Activated T-cell treated with anti-CD3 and anti-CD28 coated beads, Interleukin-2, amount 50 U/mL, for 4 hours (primary cell): ENCODE data around the gene MYOCD. TPM values are rescaled to one million over a fixed set of nuclear protein-coding genes. Genes with fewer than 3 reads are reported as not detected.

Experiments used
- ATAC-seq, 2 donors: fragments of 200-7000 bp; cut with Tn5 transposase; one replicate each; pipeline ENCODE4 v1.10.0; 2021
- DNase-seq: peaks from one replicate; pipeline ENCODE4 v3.0.0-alpha.2; 2020
- H3K27me3 Mint-ChIP-seq: one replicate; pipeline ENCODE4 v1.8.0; 2021; ENCODE audit warnings: low read depth, mixed read lengths
- H3K36me3 Mint-ChIP-seq: one replicate; pipeline ENCODE4 v1.8.0; 2022; ENCODE audit warnings: mixed read lengths; ENCODE audit not compliant: insufficient read depth
- H3K4me1 Mint-ChIP-seq: one replicate; pipeline ENCODE4 v1.8.0; 2021; ENCODE audit warnings: low read depth, mixed read lengths
- H3K4me3 Mint-ChIP-seq: one replicate; pipeline ENCODE4 v1.8.0; 2021; ENCODE audit warnings: mild to moderate bottlenecking, moderate library complexity, mixed read lengths
- H3K9me3 Mint-ChIP-seq: one replicate; pipeline ENCODE4 v1.8.0; 2021; ENCODE audit warnings: mixed read lengths
- total RNA-seq, 3 donors: library from RNA; stranded (reverse); gene quantifications; one replicate each; pipeline ENCODE4 v1.2.1, GENCODE V29; 2021

Gene MYOCD, protein sequence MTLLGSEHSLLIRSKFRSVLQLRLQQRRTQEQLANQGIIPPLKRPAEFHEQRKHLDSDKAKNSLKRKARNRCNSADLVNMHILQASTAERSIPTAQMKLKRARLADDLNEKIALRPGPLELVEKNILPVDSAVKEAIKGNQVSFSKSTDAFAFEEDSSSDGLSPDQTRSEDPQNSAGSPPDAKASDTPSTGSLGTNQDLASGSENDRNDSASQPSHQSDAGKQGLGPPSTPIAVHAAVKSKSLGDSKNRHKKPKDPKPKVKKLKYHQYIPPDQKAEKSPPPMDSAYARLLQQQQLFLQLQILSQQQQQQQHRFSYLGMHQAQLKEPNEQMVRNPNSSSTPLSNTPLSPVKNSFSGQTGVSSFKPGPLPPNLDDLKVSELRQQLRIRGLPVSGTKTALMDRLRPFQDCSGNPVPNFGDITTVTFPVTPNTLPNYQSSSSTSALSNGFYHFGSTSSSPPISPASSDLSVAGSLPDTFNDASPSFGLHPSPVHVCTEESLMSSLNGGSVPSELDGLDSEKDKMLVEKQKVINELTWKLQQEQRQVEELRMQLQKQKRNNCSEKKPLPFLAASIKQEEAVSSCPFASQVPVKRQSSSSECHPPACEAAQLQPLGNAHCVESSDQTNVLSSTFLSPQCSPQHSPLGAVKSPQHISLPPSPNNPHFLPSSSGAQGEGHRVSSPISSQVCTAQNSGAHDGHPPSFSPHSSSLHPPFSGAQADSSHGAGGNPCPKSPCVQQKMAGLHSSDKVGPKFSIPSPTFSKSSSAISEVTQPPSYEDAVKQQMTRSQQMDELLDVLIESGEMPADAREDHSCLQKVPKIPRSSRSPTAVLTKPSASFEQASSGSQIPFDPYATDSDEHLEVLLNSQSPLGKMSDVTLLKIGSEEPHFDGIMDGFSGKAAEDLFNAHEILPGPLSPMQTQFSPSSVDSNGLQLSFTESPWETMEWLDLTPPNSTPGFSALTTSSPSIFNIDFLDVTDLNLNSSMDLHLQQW
- total RNA-seq = under 1 TPM in 1 of 3 donors, not detected in 2; 0.03 TPM

DNA sequence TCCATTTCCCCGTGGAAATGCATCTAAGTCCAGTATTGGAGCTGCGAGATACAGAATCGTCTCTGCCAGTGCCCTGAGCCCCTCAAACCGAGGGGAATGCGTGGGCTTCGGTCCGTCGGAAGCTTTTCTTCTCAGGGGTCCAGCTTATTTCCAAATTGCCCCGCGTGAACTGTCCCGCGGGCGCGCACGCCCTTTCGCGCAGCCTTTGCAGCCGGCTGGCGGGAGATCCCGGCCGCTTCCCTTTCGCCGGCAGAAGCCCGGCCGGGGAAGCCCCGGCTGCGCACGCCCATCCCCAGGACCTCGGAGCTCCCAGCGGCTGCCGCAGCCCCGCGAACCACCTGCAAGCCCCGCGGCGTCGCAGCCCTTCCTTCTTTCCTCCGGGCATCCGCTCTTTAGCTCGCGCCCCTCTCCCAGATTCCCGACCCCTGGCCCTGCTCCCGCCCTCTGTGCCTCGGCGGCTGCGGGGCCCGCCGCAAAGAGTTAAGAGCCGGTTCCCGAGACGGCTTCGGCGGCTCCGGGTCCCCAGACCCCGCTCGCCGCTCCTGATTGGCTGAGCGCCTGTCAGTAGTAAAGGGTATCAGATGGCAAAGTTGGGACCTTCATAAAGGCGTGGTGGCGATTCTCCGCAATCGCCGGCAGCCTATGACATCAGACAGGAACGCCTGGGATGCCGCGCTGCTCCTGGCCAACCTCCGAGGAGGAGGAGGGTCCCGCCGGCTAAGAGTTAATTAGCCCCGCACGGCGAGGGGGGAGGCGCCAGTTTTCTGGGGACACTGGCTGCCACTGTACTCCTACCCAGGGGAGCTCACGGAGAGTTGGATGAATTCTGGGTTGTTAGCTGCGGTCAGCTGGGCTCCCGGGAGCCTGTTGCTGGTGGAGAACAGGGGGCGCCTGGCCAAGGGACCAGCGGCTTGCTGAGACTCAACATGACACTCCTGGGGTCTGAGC, at the start of gene MYOCD:
Gene MYOCD, plus strand, starts transcription at position 628 of the 948 bp plus-strand sequence. Its CDS starts 299 bp downstream, at position 927.
- peaks cover 59% of the 10 kb centered on the region for H3K27me3 Mint-ChIP-seq
- no peak for DNase-seq

DNA sequence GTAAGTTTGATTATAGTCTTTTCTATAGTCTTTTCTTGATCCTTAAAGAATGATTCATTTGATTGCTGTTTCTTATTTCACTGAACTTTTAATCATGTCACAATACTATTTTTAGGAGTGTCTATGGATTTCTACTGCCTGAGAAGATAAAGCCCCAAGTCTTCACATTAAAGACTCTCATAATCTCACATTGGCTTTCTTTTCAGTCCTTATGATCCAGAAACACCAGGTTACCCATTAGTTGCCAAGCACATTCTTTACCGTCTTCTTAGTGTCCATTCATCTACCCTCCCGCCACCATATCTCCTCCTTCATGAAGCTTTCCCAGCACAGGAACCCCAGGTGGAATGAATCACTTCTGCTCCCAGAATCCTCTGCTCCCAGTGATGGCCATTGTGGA, 49.5 kb upstream of the MYOCD start:
- no peaks in the 10 kb centered on the region for H3K27me3 Mint-ChIP-seq
- H3K4me1 Mint-ChIP-seq = no peaks in the 10 kb centered on the region
- H3K9me3 Mint-ChIP-seq = no peaks in the 10 kb centered on the region
- H3K4me3 Mint-ChIP-seq = no peak overlapping the region
- no peak for ATAC-seq
- no peak for DNase-seq
- no peaks in the 10 kb centered on the region for H3K36me3 Mint-ChIP-seq

More for the DNA sequence above, at the start of gene MYOCD:
- Mint-ChIP-seq H3K4me1 (no peaks in the 10 kb centered on the region), H3K4me3 (no peak within 1 kb of the TSS), H3K36me3 (no peaks in the 10 kb centered on the region), H3K9me3 (no peaks in the 10 kb centered on the region)
- no peak for ATAC-seq

DNA sequence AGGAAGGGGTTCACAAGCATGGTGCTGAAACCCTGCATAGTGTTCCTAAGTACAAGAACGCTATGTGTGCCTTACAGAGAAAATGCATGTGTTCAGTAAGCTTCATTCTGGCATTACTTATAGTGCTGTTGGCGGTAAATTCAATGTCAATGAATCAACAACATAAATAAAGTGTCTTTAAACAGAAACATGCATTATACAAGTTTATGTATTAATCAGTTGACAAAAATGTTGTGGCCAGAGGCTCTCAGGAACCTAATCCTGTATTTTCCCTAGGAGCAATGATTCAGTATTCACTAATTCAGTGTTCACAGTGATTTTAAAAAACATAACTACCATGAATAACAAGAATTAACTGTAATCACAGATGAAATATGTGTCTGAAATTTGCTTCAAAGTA, 47.1 kb upstream of the MYOCD start:
- ATAC-seq = no peak
- no peaks in the 10 kb centered on the region for H3K36me3 Mint-ChIP-seq
- no peak for DNase-seq
- H3K4me3 Mint-ChIP-seq = no peak overlapping the region
- H3K9me3 Mint-ChIP-seq = no peaks in the 10 kb centered on the region
- no peaks in the 10 kb centered on the region for H3K27me3 Mint-ChIP-seq
- H3K4me1 Mint-ChIP-seq = no peaks in the 10 kb centered on the region

DNA sequence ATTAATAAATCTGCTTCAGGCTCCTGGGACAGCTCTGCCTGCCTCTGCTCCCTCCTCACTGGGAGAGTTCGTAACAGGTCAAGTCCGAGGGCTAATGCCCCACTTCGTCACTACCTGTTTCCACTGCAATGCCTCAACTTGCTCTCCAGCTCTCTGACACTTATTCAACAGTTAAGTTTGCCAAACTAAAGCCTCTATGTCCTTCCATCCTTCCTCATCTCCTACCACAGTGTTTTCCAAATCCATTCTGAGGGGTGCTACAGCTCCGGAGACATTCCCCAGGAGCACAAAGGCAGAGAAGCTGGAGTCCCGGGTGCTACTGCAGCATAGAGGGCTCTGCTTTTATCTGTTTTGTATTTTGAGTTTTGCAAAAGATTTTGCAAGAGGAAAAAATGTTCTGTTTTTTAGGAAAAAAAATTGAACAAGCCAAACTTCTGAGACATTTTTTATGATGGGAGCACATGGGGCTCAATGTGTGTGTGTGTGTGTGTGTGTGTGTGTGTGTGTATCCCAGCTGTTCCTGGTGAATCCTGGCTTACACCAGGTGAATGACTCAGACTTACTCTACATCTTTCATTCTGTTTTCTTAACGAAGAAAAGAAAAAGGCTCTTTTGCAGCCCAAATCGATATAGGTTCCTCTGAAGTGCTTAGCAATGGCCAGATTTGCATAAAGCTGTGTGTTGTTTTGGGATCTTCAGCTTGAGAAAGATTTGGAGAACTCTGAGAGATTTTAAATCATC, 46.1 kb upstream of the MYOCD start:
- Mint-ChIP-seq H3K9me3 (no peaks in the 10 kb centered on the region), H3K27me3 (no peaks in the 10 kb centered on the region), H3K4me1 (no peaks in the 10 kb centered on the region), H3K36me3 (no peaks in the 10 kb centered on the region), H3K4me3 (no peak overlapping the region)
- DNase-seq = no peak
- no peak for ATAC-seq

DNA sequence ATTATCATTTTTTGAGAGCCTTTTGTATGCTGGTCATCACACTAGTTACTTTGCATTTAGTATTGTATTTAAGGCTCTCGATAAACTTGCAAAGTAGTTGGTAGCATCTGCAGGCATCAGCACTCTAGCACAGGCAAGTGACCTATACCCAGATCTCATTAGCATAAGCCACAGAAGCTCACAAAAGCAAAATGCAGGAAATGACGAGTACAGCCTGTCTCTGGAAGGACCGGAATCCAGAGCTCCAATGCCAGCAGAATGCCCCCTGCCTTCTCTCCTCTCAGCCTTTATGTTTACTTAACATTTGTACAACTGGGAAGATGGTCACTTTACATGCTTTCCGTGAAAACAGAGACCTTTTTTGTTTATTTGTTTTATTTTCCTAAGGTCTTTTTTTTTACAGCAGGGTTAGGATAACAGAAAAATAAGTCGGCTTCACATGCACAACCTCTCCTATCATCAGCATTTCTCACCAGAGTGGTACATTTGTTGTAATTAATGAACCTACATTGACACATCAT, 45.4 kb upstream of the MYOCD start:
- Mint-ChIP-seq H3K27me3 (no peaks in the 10 kb centered on the region), H3K36me3 (no peaks in the 10 kb centered on the region)

DNA sequence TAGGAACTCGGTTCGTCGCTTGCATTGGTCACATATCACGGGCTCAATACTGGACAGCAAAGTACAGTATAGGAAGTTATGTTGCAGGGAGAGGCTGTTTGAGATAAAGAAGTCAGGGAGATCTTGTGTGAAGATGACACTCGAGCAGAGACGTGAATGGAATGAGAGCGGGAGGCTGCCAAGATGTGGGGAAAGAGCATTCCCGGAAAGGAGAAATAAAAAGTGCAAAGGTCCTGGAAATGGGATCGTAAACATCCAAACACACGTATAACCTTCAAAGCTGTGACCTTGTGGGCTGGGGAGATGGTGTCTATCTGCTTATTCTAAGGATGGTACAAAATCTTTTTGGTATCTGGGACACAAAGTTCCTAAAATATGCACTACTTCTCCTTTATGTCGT, 43.0 kb upstream of the MYOCD start:
- ATAC-seq (no peak), DNase-seq (no peak)
- Mint-ChIP-seq H3K27me3 (no peaks in the 10 kb centered on the region), H3K4me3 (no peak overlapping the region), H3K9me3 (no peaks in the 10 kb centered on the region), H3K4me1 (no peaks in the 10 kb centered on the region), H3K36me3 (no peaks in the 10 kb centered on the region)

More for the DNA sequence above, 45.4 kb upstream of the MYOCD start:
- no peak for DNase-seq
- H3K9me3 Mint-ChIP-seq = no peaks in the 10 kb centered on the region
- ATAC-seq = no peak
- H3K4me1 Mint-ChIP-seq = no peaks in the 10 kb centered on the region
- no peak overlapping the region for H3K4me3 Mint-ChIP-seq

DNA sequence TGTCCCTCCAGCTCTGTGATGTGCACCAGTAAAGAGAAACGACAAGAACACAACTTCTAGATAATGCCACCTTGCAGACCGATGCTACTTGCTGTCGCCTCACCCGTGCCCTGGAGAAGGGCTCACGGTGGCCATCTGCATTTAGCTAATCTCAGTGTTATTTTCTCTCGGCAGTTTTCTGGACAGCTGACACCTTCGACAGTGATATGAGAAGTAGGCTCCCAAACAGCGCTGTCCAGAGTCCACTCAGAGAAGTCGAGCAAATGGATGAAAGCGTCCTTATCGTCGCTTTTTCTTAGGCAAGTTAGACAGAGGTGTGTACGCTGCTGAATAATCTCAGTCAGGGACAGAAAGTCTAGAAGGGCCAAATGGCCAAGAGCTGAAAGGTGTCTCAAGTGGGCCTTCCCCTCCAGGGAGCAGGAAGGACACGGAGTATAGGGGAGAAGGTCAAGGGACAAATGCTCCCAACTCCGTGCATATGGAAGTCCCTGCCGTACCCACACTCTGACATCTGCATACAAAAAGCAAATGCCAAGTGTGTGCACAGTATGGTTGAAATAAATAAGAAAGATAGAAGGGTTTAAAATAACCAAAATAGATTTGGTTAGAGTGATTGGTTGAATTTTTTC, 42.4 kb upstream of the MYOCD start:
- Mint-ChIP-seq H3K4me3 (no peak overlapping the region), H3K4me1 (no peaks in the 10 kb centered on the region), H3K27me3 (no peaks in the 10 kb centered on the region), H3K9me3 (no peaks in the 10 kb centered on the region), H3K36me3 (no peaks in the 10 kb centered on the region)
- DNase-seq (no peak), ATAC-seq (no peak)

DNA sequence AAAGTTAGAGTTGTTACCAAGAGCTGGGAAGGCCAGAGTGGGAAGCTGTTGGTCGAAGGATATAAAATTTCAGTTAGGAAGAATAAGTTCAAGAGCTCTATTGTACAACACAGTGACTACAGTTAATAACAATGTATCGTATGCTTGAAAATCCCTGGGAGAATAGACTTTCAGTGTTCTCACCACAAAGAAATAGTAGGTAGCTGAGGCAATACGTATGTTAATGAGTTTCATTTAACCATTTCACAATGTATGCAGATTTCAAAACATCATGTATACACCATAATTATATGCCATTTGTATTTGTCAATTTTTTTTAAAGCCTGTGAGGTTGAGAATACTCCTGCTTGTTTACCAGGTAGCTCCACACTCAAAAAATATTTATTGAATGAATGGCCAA, 41.5 kb upstream of the MYOCD start:
- no peaks in the 10 kb centered on the region for H3K4me1 Mint-ChIP-seq
- no peaks in the 10 kb centered on the region for H3K36me3 Mint-ChIP-seq
- no peaks in the 10 kb centered on the region for H3K27me3 Mint-ChIP-seq
- no peak for DNase-seq
- no peaks in the 10 kb centered on the region for H3K9me3 Mint-ChIP-seq
- no peak for ATAC-seq
- no peak overlapping the region for H3K4me3 Mint-ChIP-seq

DNA sequence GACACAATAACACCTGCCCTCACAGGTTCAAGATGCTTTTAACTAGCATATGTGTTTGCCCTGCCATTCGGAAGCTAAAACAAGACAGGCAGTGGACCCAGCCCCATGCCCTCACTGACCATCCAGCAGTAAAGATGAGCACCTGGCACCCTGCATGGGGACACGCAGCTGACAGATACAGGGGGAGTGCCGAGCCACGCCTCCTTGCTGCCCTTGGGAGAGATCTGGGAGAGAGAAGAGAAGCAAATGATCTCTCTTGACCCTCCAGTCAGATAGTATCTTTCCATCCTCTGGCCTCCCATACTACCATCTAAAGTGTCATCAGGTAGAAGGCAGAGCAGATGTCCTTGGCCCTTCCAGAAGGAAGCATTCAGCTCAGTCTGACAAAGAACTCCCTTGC, 40.6 kb upstream of the MYOCD start:
- Mint-ChIP-seq H3K27me3 (no peaks in the 10 kb centered on the region), H3K9me3 (no peaks in the 10 kb centered on the region), H3K36me3 (no peaks in the 10 kb centered on the region), H3K4me3 (no peak overlapping the region), H3K4me1 (no peaks in the 10 kb centered on the region)
- DNase-seq (no peak), ATAC-seq (no peak)

DNA sequence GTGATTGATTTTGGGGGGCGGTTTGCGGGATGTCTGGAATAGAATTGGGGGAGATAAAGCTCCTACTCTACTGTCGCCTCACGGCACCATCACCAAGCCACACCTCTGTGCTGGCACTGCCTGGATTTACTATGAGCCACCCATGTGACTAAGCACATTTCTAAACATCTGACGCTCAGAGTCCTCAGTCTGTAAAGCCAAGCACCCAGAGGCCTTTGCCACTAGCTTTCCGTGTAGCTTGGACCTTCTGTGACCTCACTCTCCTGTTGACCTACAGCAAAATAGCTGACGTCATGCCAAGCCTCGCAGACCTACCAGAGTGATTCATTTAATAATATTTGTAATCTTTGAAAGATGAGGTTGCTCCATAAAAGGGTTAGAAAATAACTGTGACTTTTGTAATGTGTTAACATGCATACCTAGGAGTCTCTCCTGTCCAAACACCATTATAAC, 38.5 kb upstream of the MYOCD start:
- H3K36me3 Mint-ChIP-seq = no peaks in the 10 kb centered on the region
- no peak overlapping the region for H3K4me3 Mint-ChIP-seq
- H3K4me1 Mint-ChIP-seq = no peaks in the 10 kb centered on the region
- no peak for DNase-seq
- no peaks in the 10 kb centered on the region for H3K9me3 Mint-ChIP-seq
- ATAC-seq = no peak
- no peaks in the 10 kb centered on the region for H3K27me3 Mint-ChIP-seq

DNA sequence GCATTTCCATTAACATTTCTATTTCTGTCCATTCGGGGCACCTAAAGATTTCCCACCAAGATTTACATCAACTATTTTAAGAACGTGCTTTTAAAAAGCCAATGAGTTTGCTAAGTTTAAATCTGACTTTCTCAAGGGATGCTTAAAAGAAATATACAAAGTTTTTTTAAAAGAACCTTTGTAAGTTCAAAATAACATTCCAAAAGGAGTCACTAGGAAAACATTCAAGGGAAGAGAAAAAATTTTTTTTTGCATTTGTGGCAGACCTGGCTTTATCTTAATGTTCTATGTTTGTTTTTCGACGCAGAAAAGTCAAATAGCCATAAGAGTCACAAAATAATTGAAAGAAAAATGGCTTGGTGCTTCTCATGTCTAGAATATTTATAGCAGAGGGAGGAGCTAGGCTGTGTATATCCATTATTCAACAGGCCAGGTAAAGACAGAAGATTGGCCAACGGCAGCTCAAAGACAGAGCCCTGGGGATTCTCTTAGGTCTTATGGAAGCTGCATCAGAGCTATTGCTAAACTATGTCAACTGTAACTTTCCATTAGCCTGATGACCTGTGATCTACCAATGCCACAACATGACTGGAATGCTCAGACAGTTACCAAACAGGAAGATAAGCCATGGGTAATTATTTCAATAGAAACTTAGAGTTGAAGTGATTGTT, 37.8 kb upstream of the MYOCD start:
- ATAC-seq (no peak), DNase-seq (no peak)
- H3K4me1 Mint-ChIP-seq = no peaks in the 10 kb centered on the region
- H3K27me3 Mint-ChIP-seq = no peaks in the 10 kb centered on the region
- no peaks in the 10 kb centered on the region for H3K36me3 Mint-ChIP-seq
- H3K4me3 Mint-ChIP-seq = no peak overlapping the region
- H3K9me3 Mint-ChIP-seq = no peaks in the 10 kb centered on the region

DNA sequence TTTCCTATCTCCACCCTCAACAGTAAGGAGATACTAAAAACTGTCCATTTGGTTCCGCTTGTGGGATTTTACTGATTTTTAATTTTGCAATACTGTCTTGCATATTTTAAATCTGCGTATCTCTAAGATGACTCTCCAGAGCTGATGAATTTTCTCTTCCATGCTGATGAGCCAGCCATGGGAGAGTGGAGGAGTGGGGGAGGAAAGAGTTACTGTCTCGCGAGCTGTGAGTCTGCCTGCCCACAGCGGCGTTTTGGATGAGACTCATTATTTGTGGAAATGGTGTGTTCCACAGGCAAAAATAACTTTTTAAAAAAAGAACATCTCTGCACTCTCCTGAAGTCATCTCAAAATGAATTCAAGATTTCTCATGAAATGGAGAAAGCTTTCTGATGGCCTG, 34.6 kb upstream of the MYOCD start:
- Mint-ChIP-seq H3K9me3 (no peaks in the 10 kb centered on the region), H3K4me1 (no peaks in the 10 kb centered on the region), H3K27me3 (no peaks in the 10 kb centered on the region), H3K4me3 (no peak overlapping the region), H3K36me3 (no peaks in the 10 kb centered on the region)
- no peak for DNase-seq
- ATAC-seq = no peak
